Measurements from ENCODE around the gene SERINC5. TPM values are rescaled to one million over a fixed set of nuclear protein-coding genes. Genes with fewer than 3 reads are reported as not detected.
A peak's percentile ranks its signal among the peaks of the same experiment; 100 is the strongest.
"Not testable (repeated sequence)": the region's sequence is repeated elsewhere in the genome, so short reads cannot be mapped to it uniquely, and the experiment has no call there.

Gene SERINC5
- total RNA-seq, 2 experiments from 2014 or later, result 70.2 to 78.3 TPM

- POLR2A ChIA-PET, result interaction anchor here (0.9 to 6.4 kb wide), 7 partner anchors 10 to 53 kb away, joined by 3 to 88 read pairs (median 8); partner anchors contain the start of gene SERINC5
- Mint-ChIP-seq H3K4me3 (peak overlapping the region; percentile 88), H3K4me1 (peaks cover 78% of the 10 kb centered on the region), H3K27ac (peak overlapping the region; percentile 89), H3K9me3 (no peaks in the 10 kb centered on the region), H3K36me3 (peaks cover 35% of the 10 kb centered on the region), H3K27me3 (no peaks in the 10 kb centered on the region)
- ATAC-seq (ENCODE audit: low read depth), result peak; percentile 16
- peak; percentile 36 for DNase-seq
These were observed 39.8 kb downstream of the SERINC5 start for GRCh38 chr5:80216096-80216495.

DNA sequence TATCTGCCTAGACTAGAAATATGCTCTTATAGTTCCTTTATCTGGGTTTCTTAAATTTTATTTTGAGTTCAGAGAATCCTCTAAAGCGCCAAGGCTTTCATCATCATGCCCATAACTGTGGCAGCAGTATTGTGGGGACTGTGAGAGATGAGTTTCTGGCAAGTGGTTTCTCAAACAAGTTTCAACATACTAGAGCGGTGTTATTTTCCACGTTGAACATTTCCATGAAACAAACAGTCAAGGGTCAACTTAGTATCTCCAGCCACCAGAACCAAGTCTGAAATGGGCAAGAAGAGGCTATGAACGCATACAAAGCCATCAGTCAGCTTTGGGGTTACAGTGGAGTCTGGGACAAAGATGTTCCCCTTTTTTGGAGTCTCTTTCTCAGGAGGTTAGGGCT lies 40.3 kb downstream of the SERINC5 start:
- H3K9me3 Mint-ChIP-seq, result no peaks in the 10 kb centered on the region
- peak overlapping the region; percentile 88 for H3K4me3 Mint-ChIP-seq
- peaks cover 37% of the 10 kb centered on the region for H3K36me3 Mint-ChIP-seq
- no peaks in the 10 kb centered on the region for H3K27me3 Mint-ChIP-seq
- POLR2A ChIA-PET, result interaction anchor here (1.2 to 6.4 kb wide), 5 partner anchors 10 to 40 kb away, joined by 3 to 88 read pairs (median 28); partner anchors contain the start of gene SERINC5
- H3K27ac Mint-ChIP-seq, result peak overlapping the region; percentile 89
- peaks cover 80% of the 10 kb centered on the region for H3K4me1 Mint-ChIP-seq
- DNase-seq (no peak), ATAC-seq (ENCODE audit: low read depth) (no peak)

- Mint-ChIP-seq H3K9me3 (no peaks in the 10 kb centered on the region), H3K4me1 (peaks cover 80% of the 10 kb centered on the region), H3K27me3 (no peaks in the 10 kb centered on the region), H3K36me3 (peaks cover 39% of the 10 kb centered on the region), H3K4me3 (peak overlapping the region; percentile 3), H3K27ac (peak overlapping the region; percentile 15)
- DNase-seq, result no peak
- POLR2A ChIA-PET, result interaction anchor here (0.9 to 4.9 kb wide), 5 partner anchors 10 to 77 kb away, joined by 3 to 30 read pairs (median 3); no protein-coding TSS in a partner anchor
- no peak for ATAC-seq (ENCODE audit: low read depth)
These were observed 42.4 kb downstream of the SERINC5 start for GRCh38 chr5:80213466-80213865.

- Mint-ChIP-seq H3K4me1 (peaks cover 74% of the 10 kb centered on the region), H3K27me3 (no peaks in the 10 kb centered on the region), H3K9me3 (no peaks in the 10 kb centered on the region), H3K36me3 (peaks cover 42% of the 10 kb centered on the region), H3K4me3 (peak overlapping the region; percentile 47), H3K27ac (peak overlapping the region; percentile 56)
- no peak for DNase-seq
- ATAC-seq (ENCODE audit: low read depth), result peak; percentile 40
- POLR2A ChIA-PET, result interaction anchor here (0.6 to 4.9 kb wide), 6 partner anchors 19 to 600 kb away, joined by 3 to 30 read pairs (median 8); partner anchors contain the start of gene SERINC5
These were observed 43.6 kb downstream of the SERINC5 start for GRCh38 chr5:80212171-80212667.

- H3K27ac Mint-ChIP-seq, result peak overlapping the region; percentile 81
These were observed 44.5 kb downstream of the SERINC5 start for GRCh38 chr5:80211327-80211726.

GRCh38 chr5:80210014-80210413 lies 45.8 kb downstream of the SERINC5 start:
- H3K27ac Mint-ChIP-seq, result peak overlapping the region; percentile 81
- H3K36me3 Mint-ChIP-seq, result peaks cover 41% of the 10 kb centered on the region
- no peak for DNase-seq
- H3K27me3 Mint-ChIP-seq, result no peaks in the 10 kb centered on the region
- peaks cover 69% of the 10 kb centered on the region for H3K4me1 Mint-ChIP-seq
- H3K4me3 Mint-ChIP-seq, result peak overlapping the region; percentile 58
- H3K9me3 Mint-ChIP-seq, result no peaks in the 10 kb centered on the region
- POLR2A ChIA-PET, result interaction anchor here (0.6 to 4.9 kb wide), 3 partner anchors 9 to 46 kb away, joined by 3 to 30 read pairs (median 5); partner anchors contain the start of gene SERINC5
- ATAC-seq (ENCODE audit: low read depth), result no peak

More at GRCh38 chr5:80211327-80211726, 44.5 kb downstream of the SERINC5 start:
- Mint-ChIP-seq H3K9me3 (no peaks in the 10 kb centered on the region), H3K27me3 (no peaks in the 10 kb centered on the region), H3K4me3 (peak overlapping the region; percentile 58), H3K36me3 (peaks cover 43% of the 10 kb centered on the region), H3K4me1 (peaks cover 74% of the 10 kb centered on the region)
- no peak for DNase-seq
- ATAC-seq (ENCODE audit: low read depth), result no peak
- POLR2A ChIA-PET, result interaction anchor here (0.9 to 4.9 kb wide), 4 partner anchors 18 to 44 kb away, joined by 3 to 30 read pairs (median 16); partner anchors contain the start of gene SERINC5

- Mint-ChIP-seq H3K27ac (peak overlapping the region; percentile 60), H3K4me3 (no peak overlapping the region), H3K9me3 (no peaks in the 10 kb centered on the region), H3K36me3 (peaks cover 43% of the 10 kb centered on the region), H3K4me1 (peaks cover 62% of the 10 kb centered on the region), H3K27me3 (no peaks in the 10 kb centered on the region)
- no peak for DNase-seq
- POLR2A ChIA-PET, result no interaction called here
- ATAC-seq (ENCODE audit: low read depth), result no peak
These were observed 47.5 kb downstream of the SERINC5 start for GRCh38 chr5:80208381-80208780.

GRCh38 chr5:80207832-80208231 lies 48.0 kb downstream of the SERINC5 start:
- Mint-ChIP-seq H3K36me3 (peaks cover 44% of the 10 kb centered on the region), H3K27ac (no peak overlapping the region)

DNA sequence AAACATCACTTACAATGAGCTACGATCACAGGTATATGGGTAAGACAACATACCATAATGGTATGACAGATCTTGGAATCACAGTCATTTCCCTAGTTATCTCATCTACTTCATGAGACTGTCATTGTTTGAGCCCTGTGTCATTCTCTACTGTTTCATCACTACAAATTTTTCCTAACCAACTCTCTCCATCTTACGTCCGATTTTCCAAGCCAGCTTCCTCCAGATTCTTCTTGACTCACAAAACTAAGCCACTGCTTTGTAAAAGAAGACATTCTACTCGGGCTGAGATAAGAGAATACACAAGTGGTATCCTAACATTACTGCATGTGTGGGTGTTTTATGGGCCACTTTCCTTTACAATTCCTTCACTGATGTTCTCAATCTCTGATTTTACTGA lies 49.6 kb downstream of the SERINC5 start:
- H3K4me1 Mint-ChIP-seq, result peaks cover 53% of the 10 kb centered on the region
- no peaks in the 10 kb centered on the region for H3K27me3 Mint-ChIP-seq
- no peaks in the 10 kb centered on the region for H3K9me3 Mint-ChIP-seq
- H3K27ac Mint-ChIP-seq, result no peak overlapping the region
- POLR2A ChIA-PET, result interaction anchor here (1.2 to 2.3 kb wide), 3 partner anchors 10 to 49 kb away, joined by 5 to 8 read pairs (median 7); partner anchors contain the start of gene SERINC5
- no peak for DNase-seq
- peaks cover 54% of the 10 kb centered on the region for H3K36me3 Mint-ChIP-seq
- ATAC-seq (ENCODE audit: low read depth), result no peak
- no peak overlapping the region for H3K4me3 Mint-ChIP-seq

More at GRCh38 chr5:80207832-80208231, 48.0 kb downstream of the SERINC5 start:
- H3K27me3 Mint-ChIP-seq, result no peaks in the 10 kb centered on the region
- no peak for ATAC-seq (ENCODE audit: low read depth)
- peaks cover 59% of the 10 kb centered on the region for H3K4me1 Mint-ChIP-seq
- no peak for DNase-seq
- no peaks in the 10 kb centered on the region for H3K9me3 Mint-ChIP-seq
- no peak overlapping the region for H3K4me3 Mint-ChIP-seq
- POLR2A ChIA-PET, result interaction anchor here (0.9 kb wide), 1 partner anchor 10 kb away, joined by 3 read pairs; no protein-coding TSS in a partner anchor

DNA sequence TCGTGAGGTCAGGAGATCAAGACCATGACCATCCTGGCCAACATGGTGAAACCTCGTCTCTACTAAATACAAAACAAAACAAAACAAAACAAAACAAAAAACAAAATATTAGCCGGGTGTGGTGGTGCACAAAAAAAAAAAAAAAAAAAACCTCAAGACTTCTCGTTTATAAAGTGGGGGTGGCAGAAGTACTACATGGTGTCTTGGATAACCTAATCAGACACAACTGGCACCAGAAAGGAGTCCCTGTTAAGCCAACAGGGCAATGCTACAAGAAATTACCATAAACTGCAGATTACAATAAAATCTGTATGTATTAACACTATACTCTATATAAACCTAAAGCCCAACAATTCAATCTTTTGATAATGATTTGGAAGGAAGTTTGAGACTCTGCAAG lies 50.0 kb downstream of the SERINC5 start:
- Mint-ChIP-seq H3K4me1 (peaks cover 50% of the 10 kb centered on the region), H3K9me3 (no peaks in the 10 kb centered on the region), H3K36me3 (peaks cover 55% of the 10 kb centered on the region), H3K4me3 (no peak overlapping the region), H3K27ac (no peak overlapping the region), H3K27me3 (no peaks in the 10 kb centered on the region)
- DNase-seq (no peak), ATAC-seq (ENCODE audit: low read depth) (no peak)
- POLR2A ChIA-PET, result interaction anchor here (0.6 to 2.3 kb wide), 7 partner anchors 11 to 51 kb away, joined by 3 to 9 read pairs (median 5); partner anchors contain the start of gene SERINC5

- Mint-ChIP-seq H3K36me3 (peaks cover 52% of the 10 kb centered on the region), H3K4me1 (peaks cover 43% of the 10 kb centered on the region), H3K9me3 (no peaks in the 10 kb centered on the region), H3K27ac (peak overlapping the region; percentile 58), H3K4me3 (no peak overlapping the region), H3K27me3 (no peaks in the 10 kb centered on the region)
- DNase-seq (no peak), ATAC-seq (ENCODE audit: low read depth) (peak; percentile 44)
- POLR2A ChIA-PET, result interaction anchor here (0.8 to 2.3 kb wide), 7 partner anchors 11 to 52 kb away, joined by 3 to 9 read pairs (median 5); partner anchors contain the start of gene SERINC5
These were observed 50.8 kb downstream of the SERINC5 start for GRCh38 chr5:80204808-80205614.

DNA sequence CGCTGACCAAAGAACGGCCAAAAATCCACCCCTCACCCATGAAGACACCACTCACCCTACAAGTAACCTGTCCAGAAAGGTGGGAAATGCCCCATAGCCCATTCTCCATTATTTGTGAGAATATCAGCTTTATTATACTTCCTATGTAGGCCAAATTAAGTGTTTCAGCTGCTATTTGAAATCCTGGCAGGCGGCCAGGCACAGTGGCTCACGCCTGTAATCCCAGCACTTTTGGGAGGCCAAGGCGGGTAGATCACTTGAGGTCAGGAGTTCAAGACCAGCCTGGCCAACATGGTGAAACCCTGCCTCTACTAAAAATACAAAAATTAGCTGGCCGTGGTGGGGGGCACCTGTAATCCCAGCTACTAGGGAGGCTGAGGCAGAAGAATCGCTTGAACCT lies 54.1 kb downstream of the SERINC5 start:
- Mint-ChIP-seq H3K36me3 (peaks cover 57% of the 10 kb centered on the region), H3K4me1 (peaks cover 42% of the 10 kb centered on the region)
- H3K27ac Mint-ChIP-seq; H3K27me3 Mint-ChIP-seq; POLR2A ChIA-PET; H3K9me3 Mint-ChIP-seq; ATAC-seq (ENCODE audit: low read depth); H3K4me3 Mint-ChIP-seq; DNase-seq: not testable (repeated sequence)

GRCh38 chr5:80198920-80199319 lies 56.9 kb downstream of the SERINC5 start:
- Mint-ChIP-seq H3K9me3 (no peaks in the 10 kb centered on the region), H3K27me3 (no peaks in the 10 kb centered on the region), H3K4me3 (no peak overlapping the region), H3K4me1 (peaks cover 45% of the 10 kb centered on the region), H3K27ac (peak overlapping the region; percentile 36), H3K36me3 (peaks cover 52% of the 10 kb centered on the region)
- POLR2A ChIA-PET, result interaction anchor here (0.6 to 1.4 kb wide), 2 partner anchors 9 to 16 kb away, joined by 3 read pairs; no protein-coding TSS in a partner anchor
- DNase-seq, result no peak
- peak; percentile 19 for ATAC-seq (ENCODE audit: low read depth)
